WTC11 (cell line): Measurements from ENCODE around the gene SPATC1L.
"Not testable (repeated sequence)": the region's sequence is repeated elsewhere in the genome, so short reads cannot be mapped to it uniquely, and the experiment has no call there.

Source experiments
- CTCF ChIP-seq: fragments of 200-600 bp; IDR thresholded peaks from 2 replicates; pipeline ENCODE4 v1.8.0; 2022; ENCODE audit warnings: antibody characterized with exemption
- ESRRA ChIP-seq: sonication (generic); formaldehyde crosslinking; IDR thresholded peaks from 2 replicates; pipeline ENCODE4 v1.8.1; 2022; ENCODE audit warnings: mild to moderate bottlenecking, missing genetic modification reagents, borderline replicate concordance
- FOXK1 ChIP-seq: sonication (generic); formaldehyde crosslinking; IDR thresholded peaks from 2 replicates; pipeline ENCODE4 v1.8.0; 2022; ENCODE audit warnings: mild to moderate bottlenecking, moderate library complexity, missing genetic modification reagents
- GABPB1 ChIP-seq: sonication (generic); formaldehyde crosslinking; IDR thresholded peaks from 2 replicates; pipeline ENCODE4 v1.8.1; 2023; ENCODE audit warnings: mild to moderate bottlenecking, missing genetic modification reagents
- TF ChIP-seq, protein P1 (sequence below): sonication (generic); formaldehyde crosslinking; IDR thresholded peaks from 2 replicates; pipeline ENCODE4 v1.8.0; 2022; ENCODE audit warnings: mild to moderate bottlenecking, missing genetic modification reagents

GRCh38 chr21:46183337-46183909, 836 bp downstream of the SPATC1L start:
- not testable (repeated sequence) for TF ChIP-seq ESRRA (CRISPR knock-in tag); FOXK1 (CRISPR knock-in tag); CTCF; GABPB1 (CRISPR knock-in tag)
- TF ChIP-seq, protein P1, sequence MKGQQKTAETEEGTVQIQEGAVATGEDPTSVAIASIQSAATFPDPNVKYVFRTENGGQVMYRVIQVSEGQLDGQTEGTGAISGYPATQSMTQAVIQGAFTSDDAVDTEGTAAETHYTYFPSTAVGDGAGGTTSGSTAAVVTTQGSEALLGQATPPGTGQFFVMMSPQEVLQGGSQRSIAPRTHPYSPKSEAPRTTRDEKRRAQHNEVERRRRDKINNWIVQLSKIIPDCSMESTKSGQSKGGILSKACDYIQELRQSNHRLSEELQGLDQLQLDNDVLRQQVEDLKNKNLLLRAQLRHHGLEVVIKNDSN (CRISPR knock-in tag): not testable (repeated sequence)
